ENCODE data around the gene NTNG1. TPM values are rescaled to one million over a fixed set of nuclear protein-coding genes. Genes with fewer than 3 reads are reported as not detected.

NTNG1 gene
- total and polyA plus RNA-seq, 2 of the 4 experiments (the other 2 are of a cell fraction): 1.2 to 2.3 TPM

- Histone ChIP-seq H3K4ac (ENCODE audit: low read depth, low read length) (no peak overlapping the region), H3K4me2 (ENCODE audit: low read depth, low read length) (no peak overlapping the region), H3K4me1 (ENCODE audit: control insufficient read depth, insufficient read depth, low read length) (no peaks in the 10 kb centered on the region), H3K27me3 (ENCODE audit: control insufficient read depth, insufficient read depth, low read length) (no peaks in the 10 kb centered on the region), H4K8ac (ENCODE audit: low read depth in 2 of 2, low read length in 2 of 2) (no peak overlapping the region), H3K79me1 (ENCODE audit: low read depth in 1 of 2, low read length in 2 of 2) (no peaks in the 10 kb centered on the region), H3K9ac (ENCODE audit: low read depth, low read length) (no peak overlapping the region), H2AK5ac (ENCODE audit: low read depth, low read length) (no peak overlapping the region), H2AFZ (replicated peaks; ENCODE audit: low read length, poor library complexity) (no peak overlapping the region), H3K18ac (ENCODE audit: low read depth, low read length) (no peak overlapping the region), H3K56ac (ENCODE audit: extremely low read depth, insufficient read depth, low read length) (no peak overlapping the region), H4K91ac (ENCODE audit: insufficient read depth, low read depth, low read length) (no peak overlapping the region), H3K4me3 (ENCODE audit: insufficient read depth, low read depth, low read length) (no peak overlapping the region), H3K36me3 (ENCODE audit: control insufficient read depth, insufficient read depth, low read length) (no peaks in the 10 kb centered on the region), H4K20me1 (ENCODE audit: insufficient read depth, low read length) (no peaks in the 10 kb centered on the region), H3K9me3 (ENCODE audit: control insufficient read depth, insufficient read depth, low read length) (no peaks in the 10 kb centered on the region), H2BK15ac (ENCODE audit: low read depth, low read length) (no peak overlapping the region), H4K5ac (ENCODE audit: low read depth, low read length) (no peak overlapping the region), H3K14ac (replicated peaks; ENCODE audit: low read depth, low read length) (no peak overlapping the region), H2AK9ac (replicated peaks; ENCODE audit: low read depth, low read length, poor library complexity) (no peak overlapping the region), H3K9me1 (ENCODE audit: insufficient read depth, low read length) (no peaks in the 10 kb centered on the region), H2BK120ac (ENCODE audit: low read depth, low read length) (no peak overlapping the region), H3K23ac (ENCODE audit: low read depth, low read length) (no peak overlapping the region), H2BK5ac (ENCODE audit: low read depth, low read length, poor library complexity, severe bottlenecking) (no peak overlapping the region), H3K27ac (ENCODE audit: insufficient read depth, low read length) (no peak overlapping the region), H2BK20ac (ENCODE audit: low read depth, low read length) (no peak overlapping the region)
- in situ Hi-C loops (cut with MboI; ENCODE audit: low sequenced_read_pairs): no loop called here
- ATAC-seq (ENCODE audit: low read depth): no peak
- intact Hi-C loops (cut with micrococcal nuclease): loop anchor here (10.0 kb wide), 1 partner anchor 1878 kb away; no protein-coding TSS in a partner anchor
- ChIA-PET CTCF (no interaction called here), POLR2A (ENCODE audit: unreplicated experiment) (no interaction called here)
- no peak for DNase-seq
- WGBS, 2 experiments (ENCODE audit: extremely low coverage in 2 of 2, insufficient read length in 1 of 2): no CpG with 5 or more reads among the region's 4 CpGs
- no TSS peak for BruUV-seq (replicated peaks)
- dilution Hi-C loops (cut with HindIII; ENCODE audit: low sequenced_read_pairs, unreplicated experiment): no loop called here
- no peak for TF ChIP-seq CEBPB (IDR thresholded peaks at IDR 0.05; ENCODE audit: low read depth, low read length)
- TF ChIP-seq FOS (IDR thresholded peaks at IDR 0.05; ENCODE audit: low read depth, low read length): no peak
- no peak for TF ChIP-seq RFX5 (IDR thresholded peaks at IDR 0.05; ENCODE audit: low read depth, low read length)
Measured at GRCh38 chr1:107152395-107152794, 11.6 kb downstream of the NTNG1 start.

All from IMR-90 (cell line).